ENCODE measurements around the gene ZNF385B. TPM values are rescaled to one million over a fixed set of nuclear protein-coding genes. Genes with fewer than 3 reads are reported as not detected.

The ZNF385B gene
- total and polyA plus RNA-seq, 2 experiments from 2014 or later: 2.7 to 8.2 TPM

GRCh38 chr2:179435566-179435965, 425.8 kb downstream of the ZNF385B start:
- Histone ChIP-seq H3K4me3 (no peak overlapping the region), H3K27me3 (no peaks in the 10 kb centered on the region), H3K9me3 (ENCODE audit: low read depth) (no peaks in the 10 kb centered on the region), H3K36me3 (no peaks in the 10 kb centered on the region), H3K27ac (no peak overlapping the region), H3K4me1 (ENCODE audit: low read depth) (no peaks in the 10 kb centered on the region)
- TF ChIP-seq CTCF (IDR thresholded peaks at IDR 0.05; ENCODE audit: low read depth, low read length): no peak
- no peak for DNase-seq (ENCODE audit: low read depth in 1 of 2, low spot score in 1 of 2)

- H3K36me3 ChIP-seq: no peaks in the 10 kb centered on the region
- DNase-seq (ENCODE audit: low read depth in 1 of 2, low spot score in 1 of 2): no peak
- H3K27me3 ChIP-seq: no peaks in the 10 kb centered on the region
- no peak overlapping the region for H3K27ac ChIP-seq
- H3K4me3 ChIP-seq: no peak overlapping the region
- no peaks in the 10 kb centered on the region for H3K4me1 ChIP-seq (ENCODE audit: low read depth)
- TF ChIP-seq CTCF (IDR thresholded peaks at IDR 0.05; ENCODE audit: low read depth, low read length): no peak
- no peaks in the 10 kb centered on the region for H3K9me3 ChIP-seq (ENCODE audit: low read depth)
These were observed 426.4 kb downstream of the ZNF385B start for GRCh38 chr2:179435000-179435399.

GRCh38 chr2:179434357-179434756, 427.1 kb downstream of the ZNF385B start:
- Histone ChIP-seq H3K4me3 (no peak overlapping the region), H3K27me3 (no peaks in the 10 kb centered on the region), H3K9me3 (ENCODE audit: low read depth) (no peaks in the 10 kb centered on the region), H3K4me1 (ENCODE audit: low read depth) (no peaks in the 10 kb centered on the region), H3K27ac (no peak overlapping the region), H3K36me3 (no peaks in the 10 kb centered on the region)
- DNase-seq (ENCODE audit: low read depth in 1 of 2, low spot score in 1 of 2): no peak
- no peak for TF ChIP-seq CTCF (IDR thresholded peaks at IDR 0.05; ENCODE audit: low read depth, low read length)

GRCh38 chr2:179432751-179433150, 428.7 kb downstream of the ZNF385B start:
- Histone ChIP-seq H3K27ac (no peak overlapping the region), H3K36me3 (no peaks in the 10 kb centered on the region), H3K4me1 (ENCODE audit: low read depth) (no peaks in the 10 kb centered on the region), H3K9me3 (ENCODE audit: low read depth) (no peaks in the 10 kb centered on the region), H3K27me3 (no peaks in the 10 kb centered on the region), H3K4me3 (no peak overlapping the region)
- TF ChIP-seq CTCF (IDR thresholded peaks at IDR 0.05; ENCODE audit: low read depth, low read length): no peak
- no peak for DNase-seq (ENCODE audit: low read depth in 1 of 2, low spot score in 1 of 2)

- DNase-seq (ENCODE audit: low read depth in 1 of 2, low spot score in 1 of 2): no peak
- H3K4me3 ChIP-seq: no peak overlapping the region
- H3K36me3 ChIP-seq: no peaks in the 10 kb centered on the region
- no peak for TF ChIP-seq CTCF (IDR thresholded peaks at IDR 0.05; ENCODE audit: low read depth, low read length)
- H3K27ac ChIP-seq: no peak overlapping the region
- no peaks in the 10 kb centered on the region for H3K27me3 ChIP-seq
- H3K4me1 ChIP-seq (ENCODE audit: low read depth): no peaks in the 10 kb centered on the region
- no peaks in the 10 kb centered on the region for H3K9me3 ChIP-seq (ENCODE audit: low read depth)
These were observed 431.8 kb downstream of the ZNF385B start for GRCh38 chr2:179429597-179429996.

GRCh38 chr2:179429060-179429471, 432.3 kb downstream of the ZNF385B start:
- DNase-seq (ENCODE audit: low read depth in 1 of 2, low spot score in 1 of 2): no peak
- no peak for TF ChIP-seq CTCF (IDR thresholded peaks at IDR 0.05; ENCODE audit: low read depth, low read length)
- Histone ChIP-seq H3K36me3 (no peaks in the 10 kb centered on the region), H3K27ac (no peak overlapping the region), H3K9me3 (ENCODE audit: low read depth) (no peaks in the 10 kb centered on the region), H3K27me3 (no peaks in the 10 kb centered on the region), H3K4me3 (no peak overlapping the region), H3K4me1 (ENCODE audit: low read depth) (no peaks in the 10 kb centered on the region)
